GM19328 (cell line): Measurements from ENCODE around the gene MYH9.

Experiments
- ATAC-seq: cut with Tn5 transposase; IDR thresholded peaks from one replicate; pipeline ENCODE4 v1.9.1; 2021; ENCODE audit warnings: mild to moderate bottlenecking, moderate library complexity; ENCODE audit not compliant: unreplicated experiment

The MYH9 gene

GRCh38 chr22:36369004-36369921, 18.5 kb downstream of the MYH9 start:
- ATAC-seq, result no peak

GRCh38 chr22:36368359-36368983, 19.3 kb downstream of the MYH9 start:
- ATAC-seq, result no peak

GRCh38 chr22:36367479-36367878, 20.3 kb downstream of the MYH9 start:
- no peak for ATAC-seq

- no peak for ATAC-seq
These were observed 20.7 kb downstream of the MYH9 start for GRCh38 chr22:36367066-36367465.

- no peak for ATAC-seq
These were observed 21.5 kb downstream of the MYH9 start for GRCh38 chr22:36366291-36366708.

- no peak for ATAC-seq
These were observed 22.8 kb downstream of the MYH9 start for GRCh38 chr22:36365020-36365411.

- no peak for ATAC-seq
These were observed 23.3 kb downstream of the MYH9 start for GRCh38 chr22:36364255-36365019.

GRCh38 chr22:36363349-36363981, 24.3 kb downstream of the MYH9 start:
- no peak for ATAC-seq

- no peak for ATAC-seq
These were observed 24.8 kb downstream of the MYH9 start for GRCh38 chr22:36362932-36363331.

GRCh38 chr22:36362075-36362474, 25.7 kb downstream of the MYH9 start:
- ATAC-seq, result no peak

GRCh38 chr22:36360871-36361383, 26.8 kb downstream of the MYH9 start:
- no peak for ATAC-seq

- no peak for ATAC-seq
These were observed 27.8 kb downstream of the MYH9 start for GRCh38 chr22:36360011-36360410.

- ATAC-seq, result no peak
These were observed 28.2 kb downstream of the MYH9 start for GRCh38 chr22:36359470-36359996.

GRCh38 chr22:36358533-36359469, 29.0 kb downstream of the MYH9 start:
- no peak for ATAC-seq

- no peak for ATAC-seq
These were observed 30.8 kb downstream of the MYH9 start for GRCh38 chr22:36356708-36357624.

GRCh38 chr22:36355894-36356293, 31.9 kb downstream of the MYH9 start:
- no peak for ATAC-seq

GRCh38 chr22:36355362-36355761, 32.4 kb downstream of the MYH9 start:
- ATAC-seq, result no peak

- no peak for ATAC-seq
These were observed 34.8 kb downstream of the MYH9 start for GRCh38 chr22:36352803-36353507.
